ENCODE results near the gene NT5DC2. TPM values are rescaled to one million over a fixed set of nuclear protein-coding genes. Genes with fewer than 3 reads are reported as not detected.

The NT5DC2 gene
- total RNA-seq, 1 experiment from 2014 or later = 229 TPM

DNA sequence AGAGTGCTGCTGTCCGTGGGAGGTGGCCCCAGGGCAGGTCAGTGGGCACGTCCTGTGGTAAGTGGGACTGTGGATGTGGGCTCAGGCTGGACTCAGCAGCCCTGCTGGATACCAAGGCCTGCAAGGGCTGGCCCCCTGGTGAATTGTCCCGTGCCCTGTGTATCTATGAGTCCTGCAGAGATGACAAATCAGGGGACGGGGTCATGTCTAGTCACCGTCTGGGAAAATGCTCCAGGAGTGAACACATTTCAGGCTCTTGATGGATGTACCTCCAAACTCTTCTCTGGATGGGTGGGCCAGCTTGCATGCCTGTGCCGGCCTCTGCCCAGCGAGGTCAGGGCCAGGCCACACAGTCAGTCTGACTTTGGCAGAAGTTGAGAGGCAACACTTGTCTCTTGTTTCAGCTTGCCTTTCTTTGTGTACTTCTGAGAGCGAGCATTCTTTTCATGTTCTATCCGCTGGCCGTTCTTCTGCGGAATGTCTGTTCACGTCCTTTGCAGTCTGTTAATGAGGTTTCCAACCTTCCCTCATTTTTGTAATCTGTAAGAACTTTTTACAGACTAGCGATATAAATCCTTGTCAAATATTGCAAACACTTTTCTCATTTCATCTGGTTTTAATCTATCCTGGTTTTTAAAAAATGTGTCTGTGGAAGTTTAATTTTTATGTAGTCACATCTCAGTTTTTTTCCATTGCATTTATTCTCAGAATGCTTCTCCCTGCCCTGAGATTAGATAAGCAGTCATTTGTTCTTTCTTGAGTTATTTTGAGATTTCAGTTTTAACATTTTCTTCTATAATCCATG lies 49.9 kb downstream of the NT5DC2 start:
- H3K36me3 ChIP-seq (ENCODE audit: low read depth, low read length) = peaks cover 45% of the 10 kb centered on the region
- H3K4me3 ChIP-seq (ENCODE audit: low read length) = no peak overlapping the region
- H4K20me1 ChIP-seq (ENCODE audit: low read length) = no peaks in the 10 kb centered on the region
- ChIA-PET CTCF (no interaction called here), POLR2A (ENCODE audit: unreplicated experiment) (no interaction called here)
- no peak overlapping the region for H3K9ac ChIP-seq (ENCODE audit: low read length)
- no peaks in the 10 kb centered on the region for H3K9me3 ChIP-seq (ENCODE audit: low read length)
- H3K79me2 ChIP-seq (ENCODE audit: low read length) = no peaks in the 10 kb centered on the region
- no peaks in the 10 kb centered on the region for H3K4me1 ChIP-seq (ENCODE audit: insufficient read depth, low read length)
- no peak for ATAC-seq
- H3K9me2 ChIP-seq (replicated peaks; ENCODE audit: low read length) = no peaks in the 10 kb centered on the region
- H3F3A ChIP-seq (ENCODE audit: low read length, unreplicated experiment) = no peaks in the 10 kb centered on the region
- H3K27ac ChIP-seq (ENCODE audit: low read length) = no peak overlapping the region
- no peak overlapping the region for H3K4me2 ChIP-seq (ENCODE audit: low read length)
- H2AFZ ChIP-seq (ENCODE audit: low read length) = no peak overlapping the region
- BruUV-seq (replicated peaks) = no TSS peak
- intact Hi-C loops (cut with micrococcal nuclease) = no loop called here
- TF ChIP-seq EZH2phosphoT487 (IDR thresholded peaks at IDR 0.05; ENCODE audit: borderline replicate concordance, low read length) (no peak), EZH2 (IDR thresholded peaks at IDR 0.05; ENCODE audit: low read length, unreplicated experiment) (no peak)
- TF ChIP-seq, protein P1, sequence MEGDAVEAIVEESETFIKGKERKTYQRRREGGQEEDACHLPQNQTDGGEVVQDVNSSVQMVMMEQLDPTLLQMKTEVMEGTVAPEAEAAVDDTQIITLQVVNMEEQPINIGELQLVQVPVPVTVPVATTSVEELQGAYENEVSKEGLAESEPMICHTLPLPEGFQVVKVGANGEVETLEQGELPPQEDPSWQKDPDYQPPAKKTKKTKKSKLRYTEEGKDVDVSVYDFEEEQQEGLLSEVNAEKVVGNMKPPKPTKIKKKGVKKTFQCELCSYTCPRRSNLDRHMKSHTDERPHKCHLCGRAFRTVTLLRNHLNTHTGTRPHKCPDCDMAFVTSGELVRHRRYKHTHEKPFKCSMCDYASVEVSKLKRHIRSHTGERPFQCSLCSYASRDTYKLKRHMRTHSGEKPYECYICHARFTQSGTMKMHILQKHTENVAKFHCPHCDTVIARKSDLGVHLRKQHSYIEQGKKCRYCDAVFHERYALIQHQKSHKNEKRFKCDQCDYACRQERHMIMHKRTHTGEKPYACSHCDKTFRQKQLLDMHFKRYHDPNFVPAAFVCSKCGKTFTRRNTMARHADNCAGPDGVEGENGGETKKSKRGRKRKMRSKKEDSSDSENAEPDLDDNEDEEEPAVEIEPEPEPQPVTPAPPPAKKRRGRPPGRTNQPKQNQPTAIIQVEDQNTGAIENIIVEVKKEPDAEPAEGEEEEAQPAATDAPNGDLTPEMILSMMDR (conservative IDR thresholded peaks at IDR 0.05; ENCODE audit: low read depth, low read length) = no peak
- H3K27me3 ChIP-seq (ENCODE audit: low read length) = no peaks in the 10 kb centered on the region
- DNase-seq = no peak

DNA sequence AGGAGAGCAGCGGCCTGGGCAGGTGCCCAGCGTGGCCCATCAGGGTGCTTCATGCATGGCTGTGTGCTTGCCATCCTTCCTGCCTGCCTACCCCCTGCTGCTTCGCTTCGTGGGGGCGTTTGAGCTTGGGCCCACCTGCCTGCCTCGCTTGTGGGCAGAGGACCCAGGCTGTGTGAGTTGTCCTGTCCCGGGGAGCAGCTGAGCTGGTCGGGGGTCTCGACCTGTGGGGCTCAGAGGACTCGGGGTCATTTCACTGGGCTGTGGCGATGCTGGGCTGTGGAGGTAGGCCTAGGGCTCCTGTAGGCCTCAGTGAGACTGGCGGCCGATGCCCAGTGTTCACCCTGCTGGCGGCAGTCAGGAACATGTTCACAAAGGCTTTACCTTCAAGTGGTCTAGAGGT lies 50.6 kb downstream of the NT5DC2 start:
- intact Hi-C loops (cut with micrococcal nuclease) = no loop called here
- H4K20me1 ChIP-seq (ENCODE audit: low read length) = no peaks in the 10 kb centered on the region
- peak; percentile 25; the same call in 1 of the 2 replicates for ATAC-seq
- H3K36me3 ChIP-seq (ENCODE audit: low read depth, low read length) = peaks cover 52% of the 10 kb centered on the region
- no peak for DNase-seq
- H3K9me3 ChIP-seq (ENCODE audit: low read length) = no peaks in the 10 kb centered on the region
- TF ChIP-seq EZH2phosphoT487 (IDR thresholded peaks at IDR 0.05; ENCODE audit: borderline replicate concordance, low read length) (no peak), EZH2 (IDR thresholded peaks at IDR 0.05; ENCODE audit: low read length, unreplicated experiment) (no peak)
- TF ChIP-seq, protein P1 (conservative IDR thresholded peaks at IDR 0.05; ENCODE audit: low read depth, low read length) = no peak
- BruUV-seq (replicated peaks) = no TSS peak
- H3K27ac ChIP-seq (ENCODE audit: low read length) = no peak overlapping the region
- no peak overlapping the region for H2AFZ ChIP-seq (ENCODE audit: low read length)
- H3K4me2 ChIP-seq (ENCODE audit: low read length) = no peak overlapping the region
- H3K4me3 ChIP-seq (ENCODE audit: low read length) = no peak overlapping the region
- no peaks in the 10 kb centered on the region for H3K27me3 ChIP-seq (ENCODE audit: low read length)
- no peaks in the 10 kb centered on the region for H3F3A ChIP-seq (ENCODE audit: low read length, unreplicated experiment)
- H3K4me1 ChIP-seq (ENCODE audit: insufficient read depth, low read length) = no peaks in the 10 kb centered on the region
- ChIA-PET CTCF (no interaction called here), POLR2A (ENCODE audit: unreplicated experiment) (no interaction called here)
- H3K9me2 ChIP-seq (replicated peaks; ENCODE audit: low read length) = no peaks in the 10 kb centered on the region
- no peaks in the 10 kb centered on the region for H3K79me2 ChIP-seq (ENCODE audit: low read length)
- H3K9ac ChIP-seq (ENCODE audit: low read length) = no peak overlapping the region

DNA sequence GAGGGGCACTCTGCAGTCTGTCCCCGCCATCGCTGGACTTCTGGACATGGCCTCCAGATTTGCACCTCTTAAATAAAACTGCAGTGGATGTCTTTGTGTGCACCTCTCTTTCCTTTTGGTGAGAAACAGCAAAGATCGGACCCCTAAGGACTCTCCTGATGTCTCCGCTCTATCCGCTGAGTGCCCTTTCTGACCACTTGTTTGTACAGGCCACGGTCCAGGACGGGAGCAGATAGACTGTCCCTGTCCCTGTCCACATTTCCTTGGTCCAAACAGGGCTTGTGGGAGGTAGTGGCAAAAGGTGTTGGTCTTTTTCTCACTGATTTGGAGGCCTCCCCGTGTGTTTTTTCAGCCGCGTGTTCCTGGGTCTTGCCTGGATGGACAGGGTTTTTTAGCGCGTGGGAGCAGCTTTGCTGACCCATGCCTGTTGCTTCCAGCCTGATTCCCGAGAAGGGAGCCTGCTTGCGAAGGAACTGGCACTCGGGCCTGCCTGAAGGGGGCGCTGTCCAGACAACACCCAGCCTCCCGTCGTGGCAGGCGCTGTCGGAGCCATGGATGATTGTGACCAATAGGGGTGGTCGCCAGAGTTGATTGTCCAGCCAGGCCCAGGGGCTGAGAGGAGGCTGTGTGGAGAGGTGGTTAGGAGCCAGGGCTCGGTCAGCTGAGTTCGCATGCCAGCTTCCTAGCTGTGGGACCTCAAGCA lies 51.7 kb downstream of the NT5DC2 start:
- Histone ChIP-seq H3F3A (ENCODE audit: low read length, unreplicated experiment) (no peaks in the 10 kb centered on the region), H3K27ac (ENCODE audit: low read length) (no peak overlapping the region), H3K9me3 (ENCODE audit: low read length) (no peaks in the 10 kb centered on the region), H3K9me2 (replicated peaks; ENCODE audit: low read length) (no peaks in the 10 kb centered on the region), H4K20me1 (ENCODE audit: low read length) (no peaks in the 10 kb centered on the region), H3K27me3 (ENCODE audit: low read length) (no peaks in the 10 kb centered on the region), H3K4me2 (ENCODE audit: low read length) (no peak overlapping the region), H3K9ac (ENCODE audit: low read length) (no peak overlapping the region), H2AFZ (ENCODE audit: low read length) (no peak overlapping the region), H3K4me3 (ENCODE audit: low read length) (no peak overlapping the region), H3K79me2 (ENCODE audit: low read length) (no peaks in the 10 kb centered on the region), H3K36me3 (ENCODE audit: low read depth, low read length) (peaks cover 59% of the 10 kb centered on the region), H3K4me1 (ENCODE audit: insufficient read depth, low read length) (no peaks in the 10 kb centered on the region)
- ATAC-seq = no peak
- POLR2A ChIA-PET (ENCODE audit: unreplicated experiment) = no interaction called here
- CTCF ChIA-PET = interaction anchor here (0.7 kb wide), 1 partner anchor 18 kb away, joined by 5 read pairs; no protein-coding TSS in a partner anchor
- TF ChIP-seq EZH2 (IDR thresholded peaks at IDR 0.05; ENCODE audit: low read length, unreplicated experiment) = no peak
- TF ChIP-seq, protein P1 (conservative IDR thresholded peaks at IDR 0.05; ENCODE audit: low read depth, low read length) = peak; percentile 66
- no peak for TF ChIP-seq EZH2phosphoT487 (IDR thresholded peaks at IDR 0.05; ENCODE audit: borderline replicate concordance, low read length)
- no TSS peak for BruUV-seq (replicated peaks)
- DNase-seq = no peak
- intact Hi-C loops (cut with micrococcal nuclease) = no loop called here

Measured in PC-3 (cell line).